Type B pancreatic cell (in vitro differentiated cells): ENCODE results near the gene TGFBI. TPM values are rescaled to one million over a fixed set of nuclear protein-coding genes. Genes with fewer than 3 reads are reported as not detected.
"Not testable (repeated sequence)": the region's sequence is repeated elsewhere in the genome, so short reads cannot be mapped to it uniquely, and the experiment has no call there.

Experiments used
- DNase-seq: peaks from one replicate; pipeline ENCODE4 v3.0.0; 2021; ENCODE audit warnings: mixed read lengths; ENCODE audit not compliant: unreplicated experiment; ENCODE audit errors: extremely low spot score
- H3K27ac Mint-ChIP-seq: 2 replicates; pipeline ENCODE4 v1.8.0; 2021; ENCODE audit warnings: mild to moderate bottlenecking, mixed read lengths
- H3K27me3 Mint-ChIP-seq: 2 replicates; pipeline ENCODE4 v1.8.0; 2021; ENCODE audit warnings: mixed read lengths
- H3K36me3 Mint-ChIP-seq: 2 replicates; pipeline ENCODE4 v1.8.0; 2021; ENCODE audit warnings: mixed read lengths
- H3K4me1 Mint-ChIP-seq: one replicate; pipeline ENCODE4 v1.8.0; 2021; ENCODE audit warnings: mixed read lengths; ENCODE audit not compliant: unreplicated experiment
- H3K4me3 Mint-ChIP-seq: 2 replicates; pipeline ENCODE4 v1.8.0; 2021; ENCODE audit warnings: mild to moderate bottlenecking, mixed read lengths
- H3K9me3 Mint-ChIP-seq: 2 replicates; pipeline ENCODE4 v1.8.0; 2021; ENCODE audit warnings: mixed read lengths
- total RNA-seq: library from RNA; stranded (reverse); gene quantifications from 2 replicates; pipeline ENCODE4 v1.2.1, GENCODE V29; 2021; ENCODE audit warnings: low replicate concordance
- TF ChIP-seq, protein P1 (sequence below): fragments of 200-600 bp; sonication (generic); conservative IDR thresholded peaks from 2 replicates; pipeline ENCODE4 v1.5.0; 2021; ENCODE audit warnings: antibody characterized with exemption, mild to moderate bottlenecking

TGFBI gene
- total RNA-seq, 1 donor from 2014 or later = 302 TPM

DNA sequence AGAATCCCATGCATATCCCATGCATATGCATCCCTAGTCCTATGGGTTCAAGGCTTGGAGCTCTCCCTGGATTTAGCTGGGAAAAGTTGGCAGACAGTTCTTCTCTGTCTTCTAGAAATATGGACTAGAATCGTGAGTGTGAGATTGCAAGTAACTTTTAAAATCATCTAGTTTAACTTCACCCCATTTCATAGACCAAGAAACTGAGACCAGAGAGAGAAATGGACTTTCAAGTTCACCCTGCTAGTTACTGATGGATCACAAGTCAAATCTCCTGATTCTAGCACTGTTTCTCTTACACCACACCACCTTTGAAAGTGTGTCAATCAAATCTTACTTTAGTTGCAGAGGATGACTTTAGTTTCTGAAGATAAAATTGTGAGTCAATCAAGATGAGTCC lies 13.4 kb downstream of the TGFBI start:
- Mint-ChIP-seq H3K4me1 (peaks cover 24% of the 10 kb centered on the region), H3K27me3 (peaks cover 25% of the 10 kb centered on the region), H3K36me3 (peaks cover 25% of the 10 kb centered on the region), H3K4me3 (no peak overlapping the region), H3K27ac (peak overlapping the region; percentile 27), H3K9me3 (no peaks in the 10 kb centered on the region)
- DNase-seq = no peak
- TF ChIP-seq, protein P1, sequence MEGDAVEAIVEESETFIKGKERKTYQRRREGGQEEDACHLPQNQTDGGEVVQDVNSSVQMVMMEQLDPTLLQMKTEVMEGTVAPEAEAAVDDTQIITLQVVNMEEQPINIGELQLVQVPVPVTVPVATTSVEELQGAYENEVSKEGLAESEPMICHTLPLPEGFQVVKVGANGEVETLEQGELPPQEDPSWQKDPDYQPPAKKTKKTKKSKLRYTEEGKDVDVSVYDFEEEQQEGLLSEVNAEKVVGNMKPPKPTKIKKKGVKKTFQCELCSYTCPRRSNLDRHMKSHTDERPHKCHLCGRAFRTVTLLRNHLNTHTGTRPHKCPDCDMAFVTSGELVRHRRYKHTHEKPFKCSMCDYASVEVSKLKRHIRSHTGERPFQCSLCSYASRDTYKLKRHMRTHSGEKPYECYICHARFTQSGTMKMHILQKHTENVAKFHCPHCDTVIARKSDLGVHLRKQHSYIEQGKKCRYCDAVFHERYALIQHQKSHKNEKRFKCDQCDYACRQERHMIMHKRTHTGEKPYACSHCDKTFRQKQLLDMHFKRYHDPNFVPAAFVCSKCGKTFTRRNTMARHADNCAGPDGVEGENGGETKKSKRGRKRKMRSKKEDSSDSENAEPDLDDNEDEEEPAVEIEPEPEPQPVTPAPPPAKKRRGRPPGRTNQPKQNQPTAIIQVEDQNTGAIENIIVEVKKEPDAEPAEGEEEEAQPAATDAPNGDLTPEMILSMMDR = no peak

DNA sequence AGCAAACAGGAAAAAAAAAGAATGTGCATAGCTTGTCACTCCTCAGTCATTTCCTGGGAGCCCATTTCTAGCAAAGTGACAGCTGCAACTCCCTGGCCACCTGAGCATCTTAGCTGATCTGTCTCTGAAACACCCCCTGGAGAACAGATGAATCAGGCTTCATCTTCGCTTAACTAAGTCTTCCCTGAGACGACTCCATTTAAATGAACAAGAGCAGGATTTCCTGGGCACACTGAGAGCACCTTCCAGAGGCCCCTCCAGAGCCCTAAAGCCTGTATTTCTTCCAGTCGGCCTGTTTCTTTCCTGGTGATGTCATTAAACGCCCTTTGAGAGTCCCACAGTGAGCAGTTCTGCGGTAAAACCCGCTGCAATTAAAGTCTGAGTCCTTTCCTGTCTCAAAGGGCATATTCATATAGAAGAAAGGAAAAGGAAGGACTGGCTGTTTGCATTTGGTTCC lies 13.9 kb downstream of the TGFBI start:
- TF ChIP-seq, protein P1 = no peak
- Mint-ChIP-seq H3K4me1 (peaks cover 24% of the 10 kb centered on the region), H3K9me3 (no peaks in the 10 kb centered on the region), H3K36me3 (peaks cover 24% of the 10 kb centered on the region), H3K4me3 (no peak overlapping the region), H3K27me3 (peaks cover 25% of the 10 kb centered on the region), H3K27ac (peak overlapping the region; percentile 27)
- DNase-seq = no peak

DNA sequence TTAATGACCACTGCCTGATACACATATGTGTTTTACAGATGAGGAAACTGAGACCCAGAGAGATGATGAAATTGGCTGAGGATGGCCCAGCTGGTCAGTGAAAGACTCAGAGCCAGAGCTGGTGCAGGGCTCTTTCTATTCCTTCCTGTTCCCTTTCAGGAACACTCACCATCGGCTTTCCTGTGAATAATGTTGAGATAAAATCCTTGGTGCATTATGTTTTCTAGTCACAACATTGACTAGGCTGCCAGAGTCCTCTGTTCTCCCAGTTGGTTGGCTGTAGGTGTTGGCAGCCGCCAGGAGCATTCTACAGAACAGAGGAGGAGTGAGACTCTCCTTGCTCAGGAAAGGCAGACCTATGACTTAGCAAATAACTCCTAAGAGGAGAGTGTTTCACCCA lies 14.8 kb downstream of the TGFBI start:
- TF ChIP-seq, protein P1 = no peak
- Mint-ChIP-seq H3K9me3 (no peaks in the 10 kb centered on the region), H3K4me3 (no peak overlapping the region), H3K27ac (no peak overlapping the region), H3K4me1 (peaks cover 24% of the 10 kb centered on the region), H3K27me3 (peaks cover 30% of the 10 kb centered on the region), H3K36me3 (peaks cover 24% of the 10 kb centered on the region)
- no peak for DNase-seq

DNA sequence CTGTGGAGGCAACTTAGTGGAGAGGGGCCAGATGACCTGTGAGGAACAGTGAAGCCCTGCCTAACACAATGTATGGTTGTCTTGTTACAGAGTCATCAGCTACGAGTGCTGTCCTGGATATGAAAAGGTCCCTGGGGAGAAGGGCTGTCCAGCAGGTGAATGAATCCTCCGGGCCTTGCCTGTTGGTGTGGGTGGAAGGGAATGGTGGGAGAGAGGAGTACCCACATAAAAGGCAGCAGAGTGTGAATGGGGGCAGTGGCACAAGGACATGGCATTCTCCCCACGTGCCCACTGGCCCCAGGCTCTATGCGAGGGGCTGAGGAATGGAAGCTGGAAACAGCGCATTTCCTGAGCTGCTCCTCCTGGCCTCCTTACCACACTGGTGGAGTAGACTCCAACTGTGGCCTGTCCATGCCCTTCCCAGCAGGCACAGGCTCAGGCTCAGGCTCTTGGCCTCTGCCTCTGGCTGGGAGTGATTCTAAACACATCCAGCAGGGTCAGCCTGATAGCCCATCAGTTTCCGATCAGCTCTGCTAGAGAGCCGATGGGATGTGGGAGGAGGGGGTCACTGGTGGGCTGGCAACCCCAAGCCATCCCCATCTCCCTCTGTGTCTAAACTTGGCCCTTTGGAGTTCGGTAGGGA lies 15.3 kb downstream of the TGFBI start:
- Mint-ChIP-seq H3K27me3 (peaks cover 33% of the 10 kb centered on the region), H3K4me3 (no peak overlapping the region), H3K27ac (no peak overlapping the region), H3K9me3 (no peaks in the 10 kb centered on the region), H3K36me3 (peaks cover 29% of the 10 kb centered on the region), H3K4me1 (peaks cover 24% of the 10 kb centered on the region)
- TF ChIP-seq, protein P1 = no peak
- DNase-seq = no peak

DNA sequence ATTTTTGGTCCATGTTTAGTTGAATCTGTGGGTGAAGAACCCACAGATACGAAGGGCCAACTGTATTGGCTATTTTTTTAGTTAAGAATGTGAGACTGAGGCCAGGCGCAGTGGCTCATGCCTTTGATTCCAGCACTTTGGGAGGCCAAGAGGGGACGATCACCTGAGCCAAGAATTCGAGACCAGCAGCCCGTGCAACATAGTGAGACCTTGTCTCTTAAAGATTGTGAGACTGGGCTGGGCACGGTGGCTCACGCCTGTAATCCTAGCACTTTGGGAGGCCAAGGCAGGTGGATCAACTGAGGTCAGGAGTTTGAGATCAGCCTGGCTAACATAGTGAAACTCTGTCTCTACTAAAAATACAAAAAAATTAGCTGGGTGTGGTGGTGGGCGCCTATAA lies 16.2 kb downstream of the TGFBI start:
- DNase-seq, H3K9me3 Mint-ChIP-seq, H3K27ac Mint-ChIP-seq, H3K4me3 Mint-ChIP-seq: not testable (repeated sequence)
- Mint-ChIP-seq H3K4me1 (peaks cover 23% of the 10 kb centered on the region), H3K36me3 (peaks cover 27% of the 10 kb centered on the region), H3K27me3 (peaks cover 27% of the 10 kb centered on the region)

DNA sequence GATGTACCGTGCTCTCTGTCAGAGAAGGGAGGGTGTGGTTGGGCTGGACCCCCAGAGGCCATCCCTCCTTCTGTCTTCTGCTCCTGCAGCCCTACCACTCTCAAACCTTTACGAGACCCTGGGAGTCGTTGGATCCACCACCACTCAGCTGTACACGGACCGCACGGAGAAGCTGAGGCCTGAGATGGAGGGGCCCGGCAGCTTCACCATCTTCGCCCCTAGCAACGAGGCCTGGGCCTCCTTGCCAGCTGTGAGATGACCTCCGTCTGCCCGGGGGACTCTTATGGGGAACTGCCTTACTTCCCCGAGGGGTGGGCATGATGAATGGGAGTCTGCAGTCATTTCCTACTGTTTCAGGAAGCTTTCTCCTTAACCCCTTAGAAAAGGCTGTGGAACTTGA lies 17.5 kb downstream of the TGFBI start:
- TF ChIP-seq, protein P1 = no peak
- no peak for DNase-seq
- Mint-ChIP-seq H3K27ac (no peak overlapping the region), H3K9me3 (no peaks in the 10 kb centered on the region), H3K4me1 (peaks cover 19% of the 10 kb centered on the region), H3K4me3 (no peak overlapping the region), H3K27me3 (peaks cover 18% of the 10 kb centered on the region), H3K36me3 (peaks cover 29% of the 10 kb centered on the region)
